HG03469 (cell line): ENCODE measurements around the gene PLK3.
"Not testable (repeated sequence)": the region's sequence is repeated elsewhere in the genome, so short reads cannot be mapped to it uniquely, and the experiment has no call there.

Source experiments
- ATAC-seq: cut with Tn5 transposase; IDR thresholded peaks from one replicate; pipeline ENCODE4 v1.9.1; 2021; ENCODE audit warnings: mild to moderate bottlenecking, moderate library complexity, moderate number of reproducible peaks; ENCODE audit not compliant: unreplicated experiment

Gene PLK3

DNA sequence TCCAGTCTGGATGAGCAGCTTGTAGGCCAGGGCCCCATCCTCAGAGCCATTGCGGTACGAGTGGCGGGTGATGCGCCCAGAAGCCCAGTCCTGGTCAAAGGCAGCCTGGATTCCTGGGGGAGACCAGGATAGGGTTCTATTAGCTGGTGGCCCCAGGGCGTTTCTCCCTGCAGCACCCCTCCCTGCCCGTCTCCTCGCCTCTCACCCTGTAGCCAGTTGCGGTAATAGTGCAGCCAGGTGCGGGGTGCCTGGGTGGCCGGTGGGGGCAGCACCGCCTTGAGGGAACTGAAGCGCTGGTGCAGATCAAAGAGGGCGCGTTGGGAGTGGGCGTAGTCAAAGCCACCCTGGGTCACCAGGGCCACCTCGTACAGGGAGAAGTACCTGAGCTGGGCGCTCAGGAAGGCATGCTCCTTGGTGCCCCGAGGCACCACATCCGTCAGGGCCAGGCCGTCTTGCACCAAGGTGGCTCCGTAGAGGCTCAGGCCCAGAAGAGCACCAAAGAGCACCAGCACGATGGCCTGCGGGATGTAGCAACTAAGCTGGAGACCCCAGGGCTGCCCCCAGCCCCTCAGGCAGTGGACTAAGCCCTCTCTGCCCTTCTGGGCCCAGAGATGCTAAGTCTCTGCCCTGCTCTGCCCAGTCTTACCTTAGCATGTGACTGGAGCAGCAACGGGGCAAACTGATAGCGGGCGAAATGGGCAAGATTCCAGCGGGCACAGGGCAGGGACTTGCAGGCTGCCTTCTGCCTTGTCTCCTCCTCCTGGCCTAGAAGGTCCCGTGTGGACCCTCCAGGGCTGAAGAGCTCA, 27.2 kb downstream of the PLK3 start:
- no peak for ATAC-seq

- no peak for ATAC-seq
These were observed 27.9 kb downstream of the PLK3 start for GRCh38 chr1:44828003-44828651.

GRCh38 chr1:44828841-44829440, 28.8 kb downstream of the PLK3 start:
- ATAC-seq: no peak

DNA sequence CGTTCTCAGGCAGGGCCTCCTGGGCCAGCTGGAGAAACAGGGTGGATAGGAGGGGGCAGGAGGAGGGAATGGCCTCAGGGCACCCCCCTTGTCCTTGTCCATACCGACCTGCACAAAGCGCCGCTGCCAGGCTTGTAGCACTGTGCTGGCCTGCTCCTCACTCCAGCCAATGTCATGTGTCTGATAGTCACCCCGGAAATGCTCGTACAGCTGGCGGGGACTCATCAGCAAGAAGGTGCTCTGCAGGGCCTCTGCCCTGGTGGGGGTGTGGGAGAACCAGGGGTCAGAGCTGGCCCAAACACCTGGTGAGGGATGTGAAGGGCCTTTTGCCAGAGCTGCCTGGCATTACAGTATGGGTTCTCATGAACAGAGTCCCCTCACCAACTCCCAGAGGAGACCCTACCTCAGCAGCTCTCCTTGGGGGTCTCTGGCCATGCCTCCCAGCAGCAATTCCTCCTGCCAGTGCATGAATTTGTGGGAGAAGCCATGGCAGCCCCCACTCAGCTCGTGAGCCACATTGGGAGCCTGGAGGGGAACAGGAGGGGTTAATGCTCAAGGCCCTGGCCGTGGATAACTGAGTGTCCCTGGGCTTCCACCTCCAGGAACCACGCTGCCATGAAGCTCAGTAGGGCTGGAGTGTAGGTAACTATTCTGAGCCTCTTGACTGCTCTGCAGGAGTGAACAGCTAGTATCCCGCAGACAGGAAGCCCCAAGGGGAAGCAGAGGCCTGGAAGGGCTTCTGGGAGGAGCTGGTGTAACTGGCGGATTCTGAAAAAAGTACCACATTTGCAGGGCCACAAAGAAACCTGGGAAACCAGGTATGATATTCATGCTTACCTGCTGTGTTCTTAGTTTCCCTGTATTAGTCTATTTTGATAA, 29.6 kb downstream of the PLK3 start:
- ATAC-seq: no peak

DNA sequence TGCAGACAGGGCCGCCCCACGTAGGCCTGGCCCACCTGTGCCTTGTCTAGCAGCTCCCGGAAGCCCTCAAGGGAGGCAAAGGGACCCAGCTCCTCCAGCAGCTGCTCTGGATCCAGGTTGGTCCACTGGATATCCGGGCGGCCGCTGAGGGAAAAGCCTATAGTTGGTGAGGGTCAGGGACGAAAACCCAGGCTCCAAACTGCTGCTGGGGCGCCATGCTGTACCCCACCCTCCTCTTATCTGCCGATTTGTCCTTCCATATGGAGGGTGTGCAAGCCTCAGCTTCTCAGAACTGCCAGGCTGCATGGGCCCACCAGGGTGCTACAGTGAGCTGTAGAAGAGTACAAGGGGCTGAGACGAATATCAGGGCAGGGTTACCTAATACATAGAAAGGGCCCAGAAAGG, 30.7 kb downstream of the PLK3 start:
- no peak for ATAC-seq

GRCh38 chr1:44831516-44831915, 31.3 kb downstream of the PLK3 start:
- no peak for ATAC-seq

DNA sequence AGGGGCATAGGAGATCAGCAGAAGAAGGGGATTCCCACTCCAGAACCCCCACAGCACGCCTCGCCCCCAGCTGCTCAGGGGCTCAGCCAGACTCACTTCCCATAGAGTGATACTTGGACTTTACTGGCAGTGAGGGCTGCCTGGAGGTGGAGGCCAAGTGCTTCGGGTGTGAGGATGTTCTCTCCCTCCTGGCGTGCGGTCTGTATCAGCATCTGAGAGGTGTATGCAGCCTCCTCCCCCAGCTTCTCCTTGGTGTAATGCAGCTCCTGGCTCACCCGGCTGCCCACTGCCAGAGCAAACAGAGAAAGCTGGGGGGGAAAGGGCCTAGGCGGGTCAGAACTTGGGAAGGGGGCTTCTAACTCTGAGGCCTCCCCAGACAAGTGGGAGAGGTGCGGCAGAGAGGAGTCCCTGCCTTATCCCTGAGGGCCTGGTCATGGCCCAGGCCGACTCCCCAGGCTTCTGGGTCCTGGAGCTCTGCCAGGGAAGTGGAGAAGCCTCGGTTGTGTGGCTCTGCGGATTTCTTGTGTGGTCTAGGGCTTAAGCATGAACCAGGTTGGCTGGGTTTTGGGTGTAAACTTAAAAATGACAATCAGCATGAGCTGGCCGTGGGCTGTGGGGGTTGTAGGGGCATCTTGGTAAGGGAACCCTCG, 32.0 kb downstream of the PLK3 start:
- no peak for ATAC-seq

DNA sequence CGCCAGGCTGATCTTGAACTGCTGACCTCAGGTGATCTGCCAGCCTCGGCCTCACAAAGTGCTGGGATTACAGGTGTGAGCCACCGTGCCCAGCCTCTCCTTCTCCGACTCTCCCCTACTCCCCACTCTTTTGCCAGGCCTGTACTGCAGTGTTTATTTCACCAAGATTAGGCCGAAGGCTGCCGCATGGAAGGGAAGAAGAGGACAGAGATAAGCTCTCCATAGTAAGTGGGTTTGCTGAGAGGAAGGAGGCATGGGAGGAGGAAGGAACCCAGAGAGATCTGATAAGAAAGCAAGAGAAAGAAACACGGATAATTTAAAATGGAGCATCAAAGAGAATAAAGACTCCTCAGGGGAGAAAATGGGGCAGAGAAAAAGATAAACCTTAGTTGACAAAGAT, 34.2 kb downstream of the PLK3 start:
- no peak for ATAC-seq

GRCh38 chr1:44835738-44836675, 35.8 kb downstream of the PLK3 start:
- no peak for ATAC-seq

GRCh38 chr1:44838294-44838693, 38.1 kb downstream of the PLK3 start:
- ATAC-seq: not testable (repeated sequence)

GRCh38 chr1:44839576-44839975, 39.4 kb downstream of the PLK3 start:
- no peak for ATAC-seq

- ATAC-seq: no peak
These were observed 42.3 kb downstream of the PLK3 start for GRCh38 chr1:44842486-44842861.

DNA sequence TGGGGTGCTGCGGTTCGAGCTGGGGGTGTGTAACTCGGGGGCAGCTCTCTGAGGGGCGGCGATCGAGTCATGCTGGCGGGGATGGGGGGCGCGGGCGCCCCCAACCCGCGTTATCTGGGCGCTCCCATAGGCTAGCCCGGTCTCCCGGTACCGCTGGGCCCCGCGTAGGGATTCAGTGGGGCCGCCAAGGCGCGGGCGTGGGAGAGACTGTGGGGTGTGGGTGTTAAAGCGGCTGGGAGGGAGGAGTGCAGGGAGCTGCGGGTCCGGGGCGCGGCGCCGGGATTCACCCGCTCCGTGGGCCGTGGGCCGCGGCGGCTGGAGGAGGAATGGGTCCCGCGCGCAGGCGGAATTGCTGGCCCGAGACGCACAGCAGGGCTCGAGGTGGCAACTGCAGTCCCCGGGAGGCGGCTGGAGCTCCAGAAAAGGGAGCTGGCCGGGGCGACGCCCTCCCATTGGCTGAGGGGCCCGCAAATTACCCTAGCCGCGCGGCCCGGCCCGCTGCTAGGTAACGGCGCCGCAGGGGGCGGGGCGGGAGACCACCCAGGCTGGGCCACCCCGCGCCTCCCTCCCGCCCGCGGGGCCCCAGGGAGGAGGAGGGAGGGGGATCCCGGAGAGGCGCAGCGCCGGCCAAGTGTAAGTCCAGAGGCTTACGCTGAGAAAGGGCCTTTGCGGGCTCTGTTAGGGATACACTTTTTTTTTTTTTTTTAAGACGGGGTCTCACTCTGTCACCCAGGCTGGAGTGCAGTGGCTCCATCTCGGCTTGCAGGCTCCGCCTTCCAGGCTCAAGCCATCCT, 42.9 kb downstream of the PLK3 start, which contains the start of gene PTCH2:
Gene PTCH2 (minus strand): TSS at position 392 of the 794 bp plus-strand sequence. CDS start 321 bp downstream, at position 71.
- ATAC-seq: no peak

GRCh38 chr1:44846985-44847384, 46.8 kb downstream of the PLK3 start:
- ATAC-seq: no peak

GRCh38 chr1:44847845-44848244, 47.7 kb downstream of the PLK3 start:
- no peak for ATAC-seq

- ATAC-seq: no peak
These were observed 48.4 kb downstream of the PLK3 start for GRCh38 chr1:44848456-44849181.

- ATAC-seq: no peak
These were observed 49.5 kb downstream of the PLK3 start for GRCh38 chr1:44849575-44850132.

DNA sequence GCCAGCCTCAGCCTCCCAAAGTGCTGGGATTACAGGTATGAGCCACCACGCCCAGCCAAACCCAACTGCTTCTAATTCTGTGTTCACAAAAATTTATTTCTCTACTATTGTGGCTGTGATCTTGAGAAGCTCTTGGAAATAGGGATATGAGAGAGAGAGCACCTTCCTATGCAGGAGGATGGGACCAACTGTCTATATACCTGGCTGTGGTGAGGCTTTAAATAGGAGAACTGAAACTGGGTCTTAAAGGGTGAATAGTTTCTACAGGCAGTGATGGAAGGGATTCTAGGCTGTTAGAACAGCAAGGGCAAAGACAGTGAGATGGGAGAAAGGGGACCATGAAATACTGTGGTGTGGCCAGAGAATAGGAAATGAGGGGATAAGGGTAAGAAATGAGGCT, 51.1 kb downstream of the PLK3 start:
- ATAC-seq: no peak
